ENCODE results near the gene PNRC1.
"Not testable (repeated sequence)": the region's sequence is repeated elsewhere in the genome, so short reads cannot be mapped to it uniquely, and the experiment has no call there.

PNRC1 gene

DNA sequence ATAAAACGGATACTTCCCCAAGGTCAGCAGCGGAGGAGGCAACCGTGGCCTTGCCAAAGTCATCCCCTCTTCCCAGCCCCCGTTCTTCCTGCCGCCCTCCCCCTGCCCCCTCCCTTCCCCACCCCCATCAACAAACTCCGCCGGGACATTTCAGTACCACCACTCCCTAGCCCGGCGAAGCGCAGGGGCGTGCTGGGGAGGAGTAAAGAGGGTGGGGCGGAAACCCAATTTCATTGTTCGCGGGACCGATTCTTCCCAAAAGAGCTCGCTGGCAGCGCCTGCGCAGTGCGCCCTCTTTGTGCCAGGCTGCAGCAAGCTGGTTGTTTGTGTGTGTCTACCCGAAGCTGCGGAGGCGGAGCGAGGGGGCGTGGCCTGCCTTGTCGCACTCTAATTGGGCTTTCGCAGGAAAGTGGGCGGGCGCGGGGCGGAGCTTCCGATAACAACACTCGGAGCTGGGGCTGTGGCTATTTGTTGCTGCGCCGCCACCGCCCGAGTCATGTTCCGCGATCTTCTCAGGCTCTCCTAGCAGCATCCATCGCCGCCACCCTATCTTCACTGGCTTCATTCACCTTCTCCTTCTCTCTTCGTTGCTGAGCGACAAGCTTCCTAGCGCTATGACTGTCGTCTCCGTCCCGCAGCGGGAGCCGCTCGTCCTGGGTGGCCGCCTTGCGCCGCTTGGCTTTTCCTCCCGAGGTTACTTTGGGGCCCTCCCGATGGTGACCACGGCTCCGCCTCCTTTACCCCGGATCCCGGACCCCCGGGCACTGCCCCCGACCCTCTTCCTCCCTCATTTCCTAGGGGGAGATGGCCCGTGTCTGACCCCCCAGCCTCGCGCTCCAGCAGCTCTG, at the start of gene PNRC1:
PNRC1 (plus strand) TSS at position 471 of the 848 bp plus-strand sequence; CDS start at position 615, 144 bp downstream.
- Mint-ChIP-seq H3K27me3 (peaks cover 8% of the 10 kb centered on the region), H3K4me1 (peaks cover 50% of the 10 kb centered on the region), H3K27ac (peak within 1 kb of the TSS; percentile 100), H3K9me3 (no peaks in the 10 kb centered on the region), H3K4me3 (peak within 1 kb of the TSS; percentile 95), H3K36me3 (peaks cover 43% of the 10 kb centered on the region)
- DNase-seq: peak; percentile 100
- CTCF ChIA-PET: interaction anchor here (1.3 to 5.7 kb wide), 3 partner anchors 37 to 97 kb away, joined by 5 to 32 read pairs (median 20); partner anchors contain the start of genes PM20D2 and SRSF12

DNA sequence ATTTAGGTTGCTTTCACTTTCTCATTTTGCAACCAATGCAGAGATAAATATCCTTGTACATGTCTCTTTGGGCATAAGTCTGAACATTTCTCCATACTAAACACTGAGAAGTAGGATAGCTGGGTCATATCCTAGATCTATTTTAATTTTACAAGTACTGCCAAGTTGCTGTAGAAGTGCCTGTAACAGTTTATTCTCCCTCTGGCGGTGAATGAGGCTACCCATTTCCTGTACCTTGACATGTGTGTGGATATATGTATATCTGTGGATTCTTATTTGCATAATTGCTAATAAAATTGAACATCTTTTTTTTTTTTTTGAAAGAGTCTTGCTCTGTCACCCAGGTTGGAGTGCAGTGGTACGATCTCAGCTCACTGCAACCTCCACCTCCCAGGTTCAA, 48.0 kb upstream of the PNRC1 start:
- CTCF ChIA-PET: interaction anchor here (0.7 kb wide), 1 partner anchor 203 kb away, joined by 3 read pairs; no protein-coding TSS in a partner anchor
- Mint-ChIP-seq H3K4me1 (peaks cover 5% of the 10 kb centered on the region), H3K4me3 (no peak overlapping the region), H3K27ac (no peak overlapping the region), H3K27me3 (peaks cover 10% of the 10 kb centered on the region), H3K9me3 (peaks cover under 1% of the 10 kb centered on the region), H3K36me3 (no peaks in the 10 kb centered on the region)
- peak; percentile 20 for DNase-seq

DNA sequence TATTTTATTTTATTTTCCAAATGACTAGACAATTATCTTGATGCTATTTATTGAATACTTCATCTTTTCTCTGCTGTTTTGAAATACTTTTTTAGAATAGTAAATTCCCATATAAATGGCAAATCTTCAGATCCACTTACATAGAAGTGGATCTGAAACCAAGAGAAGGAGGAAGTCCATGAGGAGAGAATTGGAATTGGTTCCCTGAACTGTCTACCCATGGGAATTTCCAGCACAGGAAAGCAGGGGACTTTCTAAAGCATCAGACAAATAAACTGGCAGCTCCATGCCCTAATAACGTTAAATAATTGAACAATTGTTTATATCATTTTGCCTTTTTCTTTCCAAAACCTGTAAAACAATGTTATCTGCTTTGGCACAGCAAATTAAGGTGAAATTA, 47.1 kb upstream of the PNRC1 start:
- Mint-ChIP-seq H3K27ac (no peak overlapping the region), H3K9me3 (peaks cover 9% of the 10 kb centered on the region), H3K36me3 (peaks cover under 1% of the 10 kb centered on the region), H3K4me3 (no peak overlapping the region), H3K27me3 (peaks cover 7% of the 10 kb centered on the region), H3K4me1 (peaks cover 5% of the 10 kb centered on the region)
- no peak for DNase-seq
- CTCF ChIA-PET: interaction anchor here (0.7 kb wide), 1 partner anchor 203 kb away, joined by 3 read pairs; no protein-coding TSS in a partner anchor

DNA sequence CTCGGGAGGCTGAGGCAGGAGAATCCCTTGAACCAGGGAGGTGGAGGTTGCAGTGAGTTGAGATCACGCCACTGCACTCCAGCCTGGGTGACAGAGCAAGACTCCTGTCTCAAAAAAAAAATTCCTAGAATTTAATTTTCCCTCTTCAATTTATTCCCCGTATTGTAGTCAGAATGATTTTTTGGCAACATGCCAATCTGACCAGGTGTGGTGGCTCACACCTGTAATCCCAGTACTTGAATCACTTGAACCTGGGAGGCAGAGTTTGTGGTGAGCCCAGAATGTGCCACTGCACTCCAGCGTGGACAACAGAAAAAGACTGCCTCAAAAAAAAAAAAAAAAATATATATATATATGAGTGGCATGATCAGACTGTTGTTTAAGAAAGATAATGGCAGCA, 46.4 kb upstream of the PNRC1 start:
- DNase-seq, H3K4me1 Mint-ChIP-seq, H3K36me3 Mint-ChIP-seq, H3K27me3 Mint-ChIP-seq, CTCF ChIA-PET, H3K27ac Mint-ChIP-seq, H3K4me3 Mint-ChIP-seq: not testable (repeated sequence)
- H3K9me3 Mint-ChIP-seq: peaks cover 14% of the 10 kb centered on the region

DNA sequence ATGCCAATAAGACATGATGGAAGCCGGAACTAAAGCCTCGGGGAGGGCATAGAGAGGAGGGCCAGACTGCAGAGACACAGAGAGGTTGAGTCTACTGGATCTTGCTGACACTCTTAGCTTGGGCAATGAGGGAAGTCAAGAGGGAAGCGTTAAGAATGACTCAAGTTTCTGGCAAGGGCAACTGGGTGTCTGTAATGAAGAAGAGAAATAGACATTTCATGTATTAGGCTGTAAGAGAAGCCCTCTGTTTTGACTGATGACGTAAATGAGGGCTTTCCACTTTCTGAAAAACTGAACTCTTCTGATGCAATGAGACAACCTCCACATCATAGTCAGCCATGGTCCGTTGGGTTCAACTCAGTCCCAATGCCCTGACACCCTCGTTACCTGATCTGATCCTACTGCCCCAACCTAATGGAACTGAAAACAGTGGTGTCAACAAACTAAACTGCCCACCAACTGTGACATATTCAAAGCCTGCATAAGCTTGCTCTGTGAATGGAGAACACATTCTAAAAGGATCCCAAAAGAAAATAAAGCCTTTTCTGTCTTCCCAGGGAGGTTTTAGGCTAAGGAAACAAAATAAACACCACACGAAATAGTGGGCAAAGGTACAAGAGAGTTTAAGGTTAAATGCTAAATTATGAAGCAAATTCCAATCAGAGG, 45.8 kb upstream of the PNRC1 start:
- Mint-ChIP-seq H3K27me3 (peaks cover 4% of the 10 kb centered on the region), H3K9me3 (peaks cover 16% of the 10 kb centered on the region), H3K36me3 (peaks cover 3% of the 10 kb centered on the region), H3K4me3 (no peak overlapping the region), H3K27ac (no peak overlapping the region), H3K4me1 (peaks cover 5% of the 10 kb centered on the region)
- CTCF ChIA-PET: no interaction called here
- DNase-seq: no peak

DNA sequence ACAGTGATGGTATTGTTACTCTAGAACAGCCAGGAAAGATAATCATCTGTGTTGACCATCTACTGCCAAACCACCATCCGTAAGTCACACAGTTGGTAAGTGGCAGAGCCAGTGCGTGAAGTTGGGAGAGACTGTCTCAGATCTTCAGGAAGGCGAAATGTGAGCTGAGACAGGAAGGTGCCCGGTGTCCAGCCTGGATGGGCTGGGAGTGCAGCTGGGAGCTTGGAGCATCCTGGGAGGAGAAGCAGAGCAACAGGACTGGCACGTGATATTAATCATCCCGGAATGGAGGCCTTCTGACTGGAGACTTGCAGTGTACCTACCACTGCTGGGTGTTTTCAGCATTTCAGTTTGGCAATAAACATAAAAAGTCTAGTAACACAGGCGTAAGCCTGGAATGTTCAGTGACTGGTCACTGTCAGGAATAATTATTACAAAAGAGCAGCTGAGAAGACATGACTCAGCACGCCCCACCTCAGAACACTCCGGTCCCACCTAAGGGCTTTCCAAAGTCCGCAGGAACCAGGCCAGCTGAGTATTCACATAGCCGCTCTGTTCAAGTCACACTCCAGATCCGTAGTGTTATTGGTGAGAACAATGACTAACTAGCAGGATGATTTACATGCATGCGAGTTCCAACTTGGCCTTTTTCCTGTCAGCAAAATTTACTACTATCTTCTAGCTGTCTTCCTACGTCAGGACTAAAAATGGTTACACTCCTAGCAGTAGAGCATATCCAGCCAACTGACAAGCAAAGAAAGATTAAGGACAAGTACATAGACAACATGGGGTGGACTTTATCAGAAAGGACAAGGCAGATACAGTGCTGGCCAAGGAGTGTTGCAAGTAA, 45.1 kb upstream of the PNRC1 start:
- Mint-ChIP-seq H3K36me3 (peaks cover 3% of the 10 kb centered on the region), H3K4me1 (peaks cover 5% of the 10 kb centered on the region), H3K9me3 (peaks cover 20% of the 10 kb centered on the region), H3K27ac (no peak overlapping the region), H3K4me3 (no peak overlapping the region), H3K27me3 (no peaks in the 10 kb centered on the region)
- no peak for DNase-seq
- CTCF ChIA-PET: no interaction called here

DNA sequence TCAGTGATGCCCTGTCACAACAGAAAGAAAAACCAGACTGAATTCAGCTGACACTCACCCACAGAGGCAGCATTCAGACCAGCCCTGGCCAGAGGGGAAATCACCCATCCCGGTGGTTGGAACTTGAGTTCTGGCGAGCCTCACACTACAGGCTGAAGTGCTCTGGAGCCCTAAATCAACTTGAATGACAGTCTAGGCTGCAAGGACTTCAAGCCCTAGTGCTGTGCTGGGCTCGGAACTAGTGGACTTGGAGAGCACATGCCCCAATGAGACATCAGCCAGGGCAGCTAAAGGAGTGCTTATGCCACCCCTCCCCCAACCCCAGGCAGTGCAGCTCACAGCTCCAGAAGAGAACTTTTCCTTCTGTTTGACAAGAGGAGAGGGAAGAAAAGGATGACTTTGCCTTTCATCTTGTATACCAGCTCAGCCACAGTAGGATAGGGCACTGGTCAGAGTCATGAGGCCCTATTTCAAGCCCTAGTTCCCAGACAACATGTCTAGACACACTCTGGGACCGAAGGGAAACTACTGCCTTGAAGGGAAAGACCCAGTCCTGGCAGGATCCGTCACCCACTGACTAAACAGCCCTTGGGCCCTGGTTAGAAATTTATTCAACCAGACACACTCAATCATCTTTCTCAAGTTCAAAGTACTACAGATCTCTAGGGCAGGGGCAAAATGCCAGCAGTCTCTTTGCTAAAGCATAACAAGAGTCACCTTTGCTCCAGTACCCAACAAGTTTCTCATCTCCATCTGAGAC, 43.2 kb upstream of the PNRC1 start:
- Mint-ChIP-seq H3K4me1 (peaks cover 3% of the 10 kb centered on the region), H3K27ac (no peak overlapping the region), H3K4me3 (no peak overlapping the region), H3K36me3 (peaks cover 3% of the 10 kb centered on the region), H3K27me3 (no peaks in the 10 kb centered on the region), H3K9me3 (peaks cover 20% of the 10 kb centered on the region)
- DNase-seq: no peak
- CTCF ChIA-PET: interaction anchor here (1.0 kb wide), 1 partner anchor 13 kb away, joined by 3 read pairs; no protein-coding TSS in a partner anchor

DNA sequence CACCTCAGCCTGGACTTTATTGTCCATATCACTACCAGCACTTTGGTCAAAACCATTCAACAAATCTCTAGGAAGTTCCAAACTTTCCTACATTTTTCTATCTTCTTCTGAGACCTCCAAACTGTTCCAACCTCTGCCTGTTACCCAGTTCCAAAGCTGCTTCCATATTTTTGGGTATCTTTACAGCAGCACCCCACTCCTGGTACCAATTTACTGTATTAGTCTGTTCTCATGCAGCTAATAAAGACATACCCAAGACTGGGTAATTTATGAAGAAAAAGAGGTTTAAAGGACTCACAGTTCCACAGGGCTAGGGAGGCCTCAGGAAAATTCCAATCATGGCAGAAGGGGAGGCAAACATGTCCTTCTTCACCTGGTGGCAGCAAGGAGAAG, 42.7 kb upstream of the PNRC1 start:
- H3K27ac Mint-ChIP-seq, H3K36me3 Mint-ChIP-seq, H3K4me3 Mint-ChIP-seq, H3K4me1 Mint-ChIP-seq, H3K27me3 Mint-ChIP-seq, DNase-seq, CTCF ChIA-PET: not testable (repeated sequence)
- H3K9me3 Mint-ChIP-seq: peaks cover 20% of the 10 kb centered on the region

DNA sequence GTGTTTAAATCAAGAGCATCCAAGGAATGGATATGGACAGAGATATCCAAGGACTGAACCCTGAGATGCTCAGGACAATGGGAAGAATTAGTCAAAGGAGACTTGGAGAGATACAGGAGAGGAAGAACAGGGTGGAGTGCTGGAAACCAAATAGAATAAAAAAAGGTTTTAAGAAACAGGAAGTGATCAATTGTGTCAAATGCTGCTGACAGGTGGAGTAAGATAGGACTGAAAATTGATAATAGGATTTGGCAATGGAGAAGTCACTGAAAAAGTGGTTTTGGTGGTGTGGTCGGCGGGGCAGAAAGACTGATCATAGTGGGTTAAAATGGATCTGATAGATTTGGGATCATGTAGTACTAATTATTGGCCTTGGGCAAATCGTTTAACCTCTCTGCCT, 37.9 kb upstream of the PNRC1 start:
- peaks cover 6% of the 10 kb centered on the region for H3K4me1 Mint-ChIP-seq
- H3K36me3 Mint-ChIP-seq: peaks cover 3% of the 10 kb centered on the region
- CTCF ChIA-PET: no interaction called here
- DNase-seq: no peak
- no peak overlapping the region for H3K4me3 Mint-ChIP-seq
- peaks cover 19% of the 10 kb centered on the region for H3K9me3 Mint-ChIP-seq
- no peak overlapping the region for H3K27ac Mint-ChIP-seq
- peaks cover 3% of the 10 kb centered on the region for H3K27me3 Mint-ChIP-seq

DNA sequence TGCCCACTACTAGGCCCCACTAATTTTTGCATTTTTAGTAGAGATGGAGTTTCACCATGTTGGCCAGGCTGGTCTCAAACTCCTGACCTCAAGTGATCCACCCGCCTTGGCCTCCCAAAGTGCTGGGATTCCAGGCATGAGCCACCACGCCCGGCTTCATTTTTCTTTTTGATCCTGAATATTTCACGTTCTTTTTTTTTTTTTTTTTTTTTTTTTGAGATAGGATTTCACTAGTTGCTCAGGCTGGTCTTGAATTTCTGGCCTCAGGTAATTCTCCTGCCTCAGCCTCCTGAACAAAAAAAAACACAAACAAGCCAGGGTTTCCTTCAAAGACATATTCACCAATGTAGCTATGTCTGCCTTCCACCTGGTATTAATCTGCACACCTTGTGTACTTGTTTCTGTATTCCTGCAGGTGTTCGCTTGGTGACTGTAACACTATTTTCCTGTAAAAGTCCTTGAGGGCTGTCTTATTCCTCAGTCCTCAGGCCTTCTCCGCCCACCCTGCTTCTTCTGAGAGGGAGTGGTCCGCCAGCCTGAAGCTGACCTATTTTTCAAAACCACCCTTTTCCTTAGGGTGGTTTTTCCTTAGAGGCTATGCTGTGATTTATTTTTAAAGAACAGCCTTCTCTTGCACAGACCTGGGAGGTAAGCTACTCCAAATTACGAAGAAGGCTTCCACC, 36.1 kb upstream of the PNRC1 start:
- CTCF ChIA-PET: no interaction called here
- peaks cover 11% of the 10 kb centered on the region for H3K27me3 Mint-ChIP-seq
- no peak for DNase-seq
- H3K4me3 Mint-ChIP-seq: no peak overlapping the region
- no peaks in the 10 kb centered on the region for H3K36me3 Mint-ChIP-seq
- H3K27ac Mint-ChIP-seq: no peak overlapping the region
- peaks cover 6% of the 10 kb centered on the region for H3K4me1 Mint-ChIP-seq
- peaks cover 5% of the 10 kb centered on the region for H3K9me3 Mint-ChIP-seq

DNA sequence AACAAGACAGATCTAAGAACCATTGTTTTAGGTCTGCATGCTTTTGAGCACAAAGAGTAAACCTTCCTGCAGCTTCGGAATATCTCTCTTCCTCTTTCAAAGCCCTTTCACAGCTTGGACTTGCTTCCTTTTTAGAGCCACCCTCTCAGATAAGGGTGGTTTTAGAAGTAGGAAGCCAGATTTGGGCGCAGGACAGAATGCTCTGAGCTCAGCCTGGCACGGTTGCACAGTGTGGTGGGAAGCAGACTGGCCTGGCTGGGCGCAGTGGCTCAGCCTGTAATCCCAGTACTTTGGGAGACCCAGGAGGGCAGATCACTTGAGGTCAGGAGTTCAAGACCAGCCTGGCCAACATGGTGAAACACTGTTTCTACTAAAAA, 35.6 kb upstream of the PNRC1 start:
- Mint-ChIP-seq H3K4me1 (peaks cover 7% of the 10 kb centered on the region), H3K27me3 (peaks cover 11% of the 10 kb centered on the region), H3K27ac (no peak overlapping the region), H3K4me3 (no peak overlapping the region), H3K9me3 (peaks cover 3% of the 10 kb centered on the region), H3K36me3 (no peaks in the 10 kb centered on the region)
- CTCF ChIA-PET: no interaction called here
- no peak for DNase-seq

DNA sequence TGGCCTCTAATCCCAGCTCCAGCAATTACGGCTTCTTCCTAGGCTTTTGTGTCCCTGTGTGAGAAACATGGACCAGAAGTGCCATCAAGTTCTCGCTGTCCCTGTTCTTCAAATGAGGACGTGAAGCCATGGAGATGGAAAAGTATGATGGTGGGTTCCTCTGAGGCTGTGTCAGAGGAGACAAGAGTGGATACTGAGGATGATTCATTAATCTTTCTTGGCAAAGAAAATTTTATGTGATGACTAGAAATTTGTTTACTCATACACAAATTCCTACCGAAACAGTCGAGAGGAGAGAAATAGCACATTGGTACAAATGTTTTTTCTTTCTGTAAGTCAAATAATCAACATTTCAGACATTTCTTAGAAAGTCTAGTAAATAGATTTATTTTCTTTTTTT, 35.0 kb upstream of the PNRC1 start:
- Mint-ChIP-seq H3K9me3 (no peaks in the 10 kb centered on the region), H3K4me1 (peaks cover 12% of the 10 kb centered on the region), H3K27ac (no peak overlapping the region), H3K27me3 (peaks cover 11% of the 10 kb centered on the region), H3K4me3 (no peak overlapping the region), H3K36me3 (no peaks in the 10 kb centered on the region)
- no peak for DNase-seq
- CTCF ChIA-PET: no interaction called here

DNA sequence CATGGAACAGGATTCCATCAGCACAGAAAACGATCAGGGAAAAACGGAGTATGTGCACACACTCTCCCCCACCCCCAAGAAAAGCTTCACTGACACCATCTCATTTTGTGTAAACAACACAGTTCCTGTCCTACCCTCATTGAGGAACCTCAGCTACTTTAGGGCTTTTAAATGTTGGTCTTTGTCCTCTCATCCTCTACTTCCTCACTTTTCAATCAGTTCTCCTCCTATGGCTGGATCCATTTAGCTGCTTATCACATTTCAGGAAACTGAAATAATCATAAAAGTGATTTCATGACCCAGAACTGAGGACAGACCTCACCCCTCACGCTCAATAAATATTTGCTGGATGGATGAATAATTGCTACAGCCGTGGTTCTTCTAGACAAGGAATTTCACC, 33.1 kb upstream of the PNRC1 start:
- Mint-ChIP-seq H3K4me3 (no peak overlapping the region), H3K4me1 (peaks cover 28% of the 10 kb centered on the region), H3K27ac (no peak overlapping the region), H3K36me3 (no peaks in the 10 kb centered on the region), H3K27me3 (peaks cover 11% of the 10 kb centered on the region), H3K9me3 (no peaks in the 10 kb centered on the region)
- CTCF ChIA-PET: interaction anchor here (1.0 kb wide), 1 partner anchor 74 kb away, joined by 3 read pairs; no protein-coding TSS in a partner anchor
- DNase-seq: no peak

Measured in activated naive CD4-positive, alpha-beta T cell treated with anti-CD3 and anti-CD28 coated beads, Interleukin-2, amount 10 ng/mL, durations not matched to agents 7 days and 5 days (primary cell).